NCI-H526 treated with DMSO at 0.1 percent for 48 hours (cell line): ENCODE measurements around the gene PRKACA.
"Not testable (repeated sequence)": the region's sequence is repeated elsewhere in the genome, so short reads cannot be mapped to it uniquely, and the experiment has no call there.

Experiments used
- DNase-seq: peaks from one replicate; lab custom pipeline; 2025; lab: John Stamatoyannopoulos, UW

The PRKACA gene

GRCh38 chr19:14066134-14066533, 51.4 kb downstream of the PRKACA start:
- DNase-seq: no peak

GRCh38 chr19:14063105-14063504, 54.5 kb downstream of the PRKACA start:
- no peak for DNase-seq

GRCh38 chr19:14062558-14062855, 55.1 kb downstream of the PRKACA start:
- no peak for DNase-seq

GRCh38 chr19:14061751-14062557, 55.6 kb downstream of the PRKACA start, which contains the start of gene PALM3:
PALM3 (minus strand) TSS chr19:14062076; CDS start chr19:14061980, 96 bp downstream.
- DNase-seq: no peak

- DNase-seq: no peak
Observed at GRCh38 chr19:14061081-14061749, 56.3 kb downstream of the PRKACA start.

GRCh38 chr19:14059652-14060155, 57.9 kb downstream of the PRKACA start:
- DNase-seq: no peak

GRCh38 chr19:14059093-14059480, 58.5 kb downstream of the PRKACA start:
- no peak for DNase-seq

GRCh38 chr19:14058182-14059092, 59.1 kb downstream of the PRKACA start:
- no peak for DNase-seq

- DNase-seq: no peak
Observed at GRCh38 chr19:14056741-14057356, 60.7 kb downstream of the PRKACA start.

- DNase-seq: no peak
Observed at GRCh38 chr19:14056069-14056666, 61.4 kb downstream of the PRKACA start.

- DNase-seq: no peak
Observed at GRCh38 chr19:14055396-14055795, 62.2 kb downstream of the PRKACA start.

- no peak for DNase-seq
Observed at GRCh38 chr19:14054721-14055120, 62.8 kb downstream of the PRKACA start.

- no peak for DNase-seq
Observed at GRCh38 chr19:14054099-14054498, 63.5 kb downstream of the PRKACA start.

GRCh38 chr19:14053500-14053899, 64.1 kb downstream of the PRKACA start:
- no peak for DNase-seq

GRCh38 chr19:14053032-14053431, 64.5 kb downstream of the PRKACA start:
- no peak for DNase-seq

- DNase-seq: no peak
Observed at GRCh38 chr19:14052470-14052869, 65.1 kb downstream of the PRKACA start.

GRCh38 chr19:14051980-14052379, 65.6 kb downstream of the PRKACA start:
- DNase-seq: no peak

GRCh38 chr19:14050961-14051360, 66.6 kb downstream of the PRKACA start:
- not testable (repeated sequence) for DNase-seq

- DNase-seq: no peak
Observed at GRCh38 chr19:14050512-14050911, 67.0 kb downstream of the PRKACA start.

GRCh38 chr19:14048443-14049153, 69.0 kb downstream of the PRKACA start:
- no peak for DNase-seq

- DNase-seq: not testable (repeated sequence)
Observed at GRCh38 chr19:14047866-14048265, 69.7 kb downstream of the PRKACA start.
